Kidney tubule cell (primary cell): Measurements from ENCODE around the gene DOC2B.

Source experiments
- DNase-seq: peaks from one replicate; pipeline ENCODE4 v3.0.0-alpha.2; 2018; ENCODE audit warnings: low spot score

The DOC2B gene

DNA sequence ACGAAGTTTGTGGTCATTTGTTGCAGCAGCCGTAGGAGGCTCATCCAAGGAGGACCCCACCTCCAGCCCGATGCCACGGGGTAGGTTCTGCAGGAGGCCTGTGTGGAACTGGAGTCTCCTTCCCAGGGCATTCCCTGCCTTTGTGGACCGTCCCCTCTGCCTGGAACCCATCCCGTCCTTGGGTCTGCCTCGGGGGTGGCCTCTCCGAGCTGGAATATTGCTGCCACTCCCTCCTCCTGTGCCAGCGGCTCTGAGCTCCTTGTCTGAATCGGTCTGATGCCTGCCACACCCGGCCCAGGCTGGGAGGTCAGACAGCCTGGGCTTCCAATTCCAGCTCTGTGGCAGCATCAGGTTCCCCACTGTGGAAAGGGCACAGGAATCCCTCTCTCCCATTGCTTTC is 18.8 kb downstream of the DOC2B start:
- no peak for DNase-seq

DNA sequence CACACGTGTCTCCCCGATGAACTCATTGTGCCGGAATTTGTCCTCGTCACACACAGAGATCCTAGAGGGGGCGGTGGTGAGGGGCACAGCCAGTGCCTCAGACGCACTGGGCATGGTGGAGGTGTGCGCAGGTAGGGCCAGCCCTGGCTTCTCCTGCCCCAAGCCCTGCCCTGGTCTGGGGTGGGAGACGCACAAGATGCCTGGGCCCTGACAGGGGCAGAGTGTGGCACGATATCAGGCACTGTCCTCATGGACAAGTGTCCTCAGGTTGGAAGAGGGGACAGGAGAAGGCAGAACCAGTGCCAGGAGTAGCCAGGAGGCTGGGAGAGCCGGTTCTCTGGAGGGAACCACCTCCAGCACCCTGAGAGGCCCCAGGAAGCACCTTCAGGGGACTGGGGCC is 20.0 kb downstream of the DOC2B start:
- no peak for DNase-seq

DNA sequence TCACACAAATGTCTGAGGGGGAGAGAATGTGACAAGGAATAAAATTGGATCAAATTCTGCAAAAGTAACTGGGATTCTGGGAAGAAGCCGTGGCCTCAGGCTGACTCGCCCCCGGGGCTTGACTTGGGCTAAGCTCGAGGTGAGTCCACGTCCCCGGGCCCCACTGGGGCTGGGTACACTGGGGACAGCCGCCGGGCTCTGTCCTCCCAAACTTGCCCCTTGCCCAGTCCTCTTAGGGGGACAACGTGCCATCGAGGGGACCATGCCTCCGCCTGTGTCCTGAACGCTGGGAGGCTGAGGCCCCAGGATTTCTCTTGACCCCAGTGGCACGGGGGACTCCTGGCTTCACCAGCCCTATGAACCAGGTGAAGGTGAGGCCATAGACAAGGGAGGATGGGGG is 21.1 kb downstream of the DOC2B start:
- no peak for DNase-seq

DNA sequence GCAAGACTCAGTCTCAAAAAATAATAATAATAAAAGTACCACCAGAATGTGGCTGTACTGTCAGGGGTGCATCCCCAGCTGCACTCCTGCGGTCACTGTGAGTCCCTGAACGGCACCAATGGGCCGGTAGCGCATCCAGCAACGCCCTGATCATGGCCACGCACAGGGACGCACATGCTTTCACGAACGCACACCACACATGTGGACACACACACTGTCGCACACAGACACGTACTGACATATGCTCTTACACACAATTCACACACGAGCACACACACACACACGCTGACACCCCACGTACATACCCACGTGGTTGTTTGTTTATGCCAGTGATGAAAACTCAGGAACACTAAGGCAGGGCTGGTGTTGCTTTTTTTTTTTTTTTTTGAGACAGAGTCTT is 21.8 kb downstream of the DOC2B start:
- no peak for DNase-seq

DNA sequence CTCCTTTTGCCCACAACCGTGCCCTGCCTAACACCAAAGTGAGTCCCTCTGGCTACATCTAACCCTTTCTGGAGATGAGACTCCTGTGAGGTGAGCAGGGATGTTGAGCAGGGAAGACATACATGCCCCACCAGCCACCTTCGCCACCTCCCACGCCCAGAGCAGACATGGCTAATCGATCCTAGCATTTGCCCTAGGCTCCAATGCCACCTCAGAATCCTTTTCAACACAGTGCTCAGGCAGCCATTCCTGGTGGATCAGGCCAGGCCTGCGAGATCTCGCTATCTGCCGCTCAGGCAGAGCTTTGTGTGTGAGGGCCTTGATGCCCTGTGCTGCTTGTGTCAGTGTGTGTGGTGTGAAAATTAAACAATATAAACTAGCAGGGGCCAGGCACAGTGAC is 23.1 kb downstream of the DOC2B start:
- DNase-seq = no peak

DNA sequence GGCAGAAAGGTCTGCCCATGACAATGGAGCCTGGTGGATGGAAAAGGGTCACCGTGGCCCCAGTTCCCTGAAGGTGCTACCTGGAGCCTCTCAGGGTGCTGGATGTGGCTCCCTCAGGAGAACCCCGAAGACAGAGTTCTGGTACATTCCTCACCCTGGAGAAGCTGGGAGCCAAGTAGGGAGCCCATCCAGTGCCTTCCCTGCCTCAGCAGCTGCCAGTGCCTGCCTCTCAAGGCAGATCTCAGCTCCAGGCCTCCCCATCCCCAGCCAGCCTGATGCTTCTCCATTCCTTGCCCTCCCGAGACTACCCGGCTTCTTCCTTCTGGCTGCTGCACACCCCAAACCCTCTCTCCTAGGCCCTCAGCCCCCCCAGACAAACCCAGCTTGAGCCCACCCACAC is 23.5 kb downstream of the DOC2B start:
- DNase-seq = no peak

DNA sequence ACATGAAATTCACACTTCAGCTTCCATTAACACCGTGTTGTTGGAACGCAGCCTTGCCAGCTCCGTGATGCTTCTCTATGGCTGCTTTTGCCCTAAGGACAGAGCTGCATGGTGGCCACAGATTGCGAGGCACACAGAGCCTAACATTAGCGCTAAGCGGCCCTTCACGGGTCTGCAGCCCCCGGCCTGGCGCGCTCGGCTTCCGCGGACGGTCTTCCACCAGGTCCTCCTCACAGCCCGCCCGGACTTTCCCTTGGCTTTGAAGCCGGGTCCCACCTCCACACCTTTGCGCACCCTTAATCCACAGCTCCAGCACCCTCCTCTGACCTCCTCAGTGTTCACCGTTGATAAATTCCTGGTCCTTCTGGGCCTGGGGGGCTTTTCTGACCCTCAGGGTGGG is 24.5 kb downstream of the DOC2B start:
- no peak for DNase-seq

DNA sequence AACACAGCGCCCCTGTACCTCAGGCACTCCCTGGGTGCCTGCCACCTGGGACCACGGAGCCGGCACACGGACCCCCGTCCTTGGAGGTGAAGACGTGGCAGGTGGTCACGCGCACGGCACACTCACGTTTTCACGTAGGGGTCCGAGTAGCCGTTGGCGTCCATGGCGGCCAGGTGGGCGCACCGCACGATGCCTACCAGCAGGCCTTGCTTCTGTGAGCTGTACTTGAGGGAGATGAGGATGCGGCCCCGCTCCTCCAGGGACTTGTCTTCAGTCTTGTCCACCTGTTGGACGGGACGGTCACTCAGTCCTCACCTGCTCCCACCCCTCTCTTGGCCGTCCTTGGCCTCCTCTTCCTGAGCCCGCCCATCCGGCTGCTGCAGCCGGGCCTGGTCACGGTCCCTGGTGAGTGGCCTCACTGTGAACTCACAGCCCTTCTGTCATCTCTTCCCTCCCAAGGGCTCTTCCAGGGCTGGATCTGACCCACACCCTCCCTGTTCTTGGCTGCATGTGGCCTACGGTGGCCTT is 25.3 kb downstream of the DOC2B start:
- DNase-seq = no peak

DNA sequence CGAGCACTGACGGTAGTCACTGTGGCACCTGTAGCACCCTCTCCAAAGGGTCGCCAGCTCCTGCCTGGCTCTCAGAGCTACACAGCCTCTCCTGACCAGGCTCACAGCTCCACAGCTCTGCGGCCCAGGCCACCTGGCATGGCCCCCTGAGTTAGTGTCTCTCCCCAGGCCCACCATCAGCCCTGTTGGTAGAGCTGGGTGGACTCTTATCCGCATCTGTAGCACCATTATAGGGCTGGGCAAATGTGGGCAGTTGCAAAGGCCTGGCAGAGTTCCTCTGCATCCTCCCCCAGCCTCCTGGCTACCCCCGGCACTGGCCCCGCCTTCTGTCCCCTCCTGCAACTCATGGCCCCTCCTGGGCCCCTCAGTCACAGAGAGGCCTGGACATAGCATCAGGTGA is 25.9 kb downstream of the DOC2B start:
- no peak for DNase-seq

DNA sequence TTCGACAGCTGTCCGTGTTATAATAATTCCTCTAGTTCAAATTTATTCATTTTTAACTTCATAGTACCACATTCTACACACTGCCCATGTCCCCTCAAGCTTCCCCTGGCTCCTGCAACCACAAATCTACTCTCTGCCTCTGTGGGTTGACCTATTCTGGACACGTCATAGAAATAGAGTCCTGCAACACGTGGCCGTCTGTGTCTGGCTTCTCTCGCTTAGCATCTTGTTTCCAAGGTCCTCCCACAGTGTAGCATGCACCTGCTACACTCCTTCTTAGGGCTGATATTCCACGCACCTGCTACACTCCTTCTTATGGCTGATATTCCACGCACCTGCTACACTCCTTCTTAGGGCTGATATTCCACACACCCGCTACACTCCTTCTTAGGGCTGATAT is 27.6 kb downstream of the DOC2B start:
- DNase-seq = no peak

DNA sequence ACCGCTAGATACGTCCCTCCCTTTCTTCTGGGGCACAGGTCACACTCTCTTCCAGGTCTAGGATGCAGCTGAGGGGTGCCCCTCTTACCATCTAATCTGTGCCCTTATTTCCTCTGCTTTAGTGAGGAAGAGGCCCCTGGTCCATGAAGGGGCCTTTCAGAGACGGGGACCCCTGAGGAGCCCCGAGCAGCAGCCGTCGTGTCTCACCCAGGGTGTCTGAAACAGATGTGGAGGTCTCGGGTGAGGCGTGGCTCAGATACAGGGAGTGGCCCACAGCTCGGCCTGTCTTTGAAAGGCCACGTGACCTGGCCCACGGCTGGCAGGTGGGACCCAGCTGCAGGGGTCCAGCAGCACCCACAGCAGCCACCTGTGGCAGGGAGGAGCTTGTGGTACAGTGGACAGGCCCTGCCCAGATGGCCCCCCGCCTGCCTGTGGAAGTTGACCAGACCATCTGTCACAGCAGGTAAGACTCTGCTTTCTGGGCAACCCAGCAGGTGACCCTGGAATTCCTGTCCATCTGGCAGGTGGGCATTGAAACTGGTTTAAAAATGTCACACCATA is 28.5 kb downstream of the DOC2B start:
- DNase-seq = no peak

DNA sequence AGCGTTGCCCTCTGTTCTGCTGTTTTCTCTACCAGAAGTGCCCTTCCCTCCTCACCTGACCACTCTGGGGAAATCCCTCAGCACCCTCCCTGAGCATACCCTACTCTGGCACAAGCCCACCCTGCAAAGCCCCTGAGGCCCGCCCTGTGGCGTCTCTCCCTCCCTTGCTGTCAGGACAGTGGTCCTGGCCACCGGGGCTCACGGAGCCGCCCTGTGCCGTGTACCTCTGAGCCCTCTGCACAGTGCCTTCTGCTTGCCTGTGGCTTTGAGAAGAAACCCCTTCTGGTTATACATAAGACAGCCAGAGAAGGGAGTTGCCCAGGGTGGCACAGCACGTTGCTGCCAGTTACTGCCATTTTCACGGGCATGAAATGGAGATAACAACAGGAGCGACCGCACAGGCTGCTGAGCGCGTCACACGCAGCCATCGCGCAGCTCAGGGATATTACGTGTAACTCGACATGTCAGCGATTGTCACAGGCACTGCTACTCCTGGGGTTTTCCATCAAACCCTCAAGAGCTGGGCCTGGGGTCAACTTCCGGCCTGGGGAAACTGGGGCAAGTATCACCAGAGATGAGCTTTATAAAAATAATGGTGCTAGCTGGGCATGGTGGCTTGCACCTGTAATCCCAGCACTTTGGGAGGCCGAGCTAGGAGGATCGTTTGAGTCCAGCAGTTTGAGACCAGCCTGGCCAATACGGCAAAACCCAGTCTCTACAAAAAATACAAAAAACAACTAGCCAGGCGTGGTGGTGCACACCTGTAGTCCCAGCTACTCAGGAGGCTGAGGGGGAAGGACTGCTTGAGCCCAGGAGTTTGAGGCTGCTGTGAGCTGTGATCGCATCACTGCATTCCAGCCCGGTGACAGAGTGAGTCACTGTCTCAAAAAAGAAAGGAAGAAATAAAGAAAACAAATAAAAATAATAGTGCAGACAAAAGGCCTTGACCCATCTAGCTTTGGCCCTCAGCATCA is 29.3 kb downstream of the DOC2B start:
- DNase-seq = peak; percentile 42

DNA sequence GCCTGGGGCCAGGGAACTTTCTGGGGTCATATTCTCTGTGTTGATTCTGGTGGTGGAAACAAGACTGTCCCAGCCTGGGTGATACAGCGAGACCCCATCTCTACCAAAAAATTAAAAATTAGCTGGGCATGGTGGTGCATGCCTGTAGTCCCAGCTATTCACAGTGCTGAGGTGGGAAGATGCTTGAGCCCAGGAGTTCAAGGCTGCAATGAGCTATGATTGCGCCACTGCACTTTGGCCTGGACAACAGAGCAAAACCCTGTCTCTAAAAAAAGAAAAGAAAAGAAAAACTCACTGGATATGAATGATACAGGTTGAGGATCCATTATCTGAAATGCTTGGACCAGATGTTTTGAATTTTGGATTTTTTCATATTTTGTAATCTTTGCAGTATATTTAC is 30.4 kb downstream of the DOC2B start:
- DNase-seq = no peak

DNA sequence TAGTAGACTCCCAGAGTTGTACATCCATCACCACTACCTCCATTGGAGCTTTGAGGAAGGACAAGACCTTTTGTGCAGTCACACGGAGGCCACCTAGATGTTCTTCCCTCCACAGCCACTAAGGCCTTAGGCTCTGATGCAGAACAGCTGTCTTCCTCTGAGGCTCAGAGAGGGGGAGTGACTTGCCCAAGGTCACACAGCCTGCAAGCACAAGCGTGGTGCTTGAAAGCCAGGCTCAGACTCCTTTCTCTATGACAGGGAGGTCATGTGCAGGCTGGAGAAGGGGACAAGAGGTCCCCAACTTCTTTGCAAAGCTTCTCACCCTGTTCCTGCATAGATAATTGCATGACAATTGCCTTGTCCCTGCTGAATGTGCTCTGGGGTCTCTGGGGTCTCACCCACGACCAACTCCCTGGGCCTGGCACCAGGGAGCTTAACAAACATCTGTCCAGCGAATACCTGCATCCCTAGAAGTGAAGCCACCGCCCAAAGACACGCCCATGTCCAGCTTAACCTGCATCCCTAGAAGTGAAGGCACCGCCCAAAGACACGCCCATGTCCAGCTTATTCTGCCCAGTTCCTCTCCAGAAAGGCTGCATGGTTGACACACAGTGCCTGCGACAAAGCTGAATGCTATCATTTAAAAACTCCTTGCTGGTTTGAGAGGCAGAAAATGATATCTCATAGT is 31.4 kb downstream of the DOC2B start:
- DNase-seq = no peak

DNA sequence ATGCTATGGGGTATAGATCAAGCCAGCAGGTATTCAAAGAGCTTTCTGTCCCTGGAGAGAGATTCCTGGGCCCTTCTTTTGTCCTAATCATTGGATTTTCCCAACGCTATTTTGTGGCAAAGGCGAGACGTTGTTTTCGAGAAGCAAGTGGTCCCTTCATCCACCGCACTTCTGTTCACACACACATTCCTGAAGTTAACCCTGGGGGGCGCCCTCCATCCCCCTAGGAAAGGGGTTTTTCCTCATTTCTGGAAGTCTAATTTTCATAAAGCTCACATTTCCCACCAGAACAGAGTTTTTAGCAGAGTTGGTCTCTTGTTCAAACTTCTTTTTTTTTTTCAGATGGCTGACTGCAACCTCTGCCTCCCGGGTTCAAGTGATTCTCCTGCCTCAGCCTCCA is 32.2 kb downstream of the DOC2B start:
- DNase-seq = no peak

DNA sequence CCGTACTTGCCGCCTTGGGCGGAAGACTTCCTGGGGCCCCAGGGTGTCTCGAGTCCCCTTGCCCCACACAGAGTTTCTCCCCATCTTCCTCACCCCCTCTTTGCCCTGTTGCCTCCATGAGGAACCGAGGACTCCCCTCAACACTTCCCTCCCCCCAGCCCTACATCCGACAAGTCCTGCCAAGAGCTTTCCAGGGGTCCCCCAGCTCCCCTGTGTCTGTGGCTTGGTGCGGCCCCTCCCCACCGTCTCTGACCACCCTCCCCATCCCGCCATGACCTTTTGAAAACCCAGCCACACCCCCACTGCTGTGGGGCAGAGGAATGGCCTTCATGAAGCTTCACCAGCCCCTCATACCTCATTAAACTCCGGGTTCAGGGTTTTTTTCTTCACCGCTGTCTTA is 32.7 kb downstream of the DOC2B start:
- DNase-seq = no peak

DNA sequence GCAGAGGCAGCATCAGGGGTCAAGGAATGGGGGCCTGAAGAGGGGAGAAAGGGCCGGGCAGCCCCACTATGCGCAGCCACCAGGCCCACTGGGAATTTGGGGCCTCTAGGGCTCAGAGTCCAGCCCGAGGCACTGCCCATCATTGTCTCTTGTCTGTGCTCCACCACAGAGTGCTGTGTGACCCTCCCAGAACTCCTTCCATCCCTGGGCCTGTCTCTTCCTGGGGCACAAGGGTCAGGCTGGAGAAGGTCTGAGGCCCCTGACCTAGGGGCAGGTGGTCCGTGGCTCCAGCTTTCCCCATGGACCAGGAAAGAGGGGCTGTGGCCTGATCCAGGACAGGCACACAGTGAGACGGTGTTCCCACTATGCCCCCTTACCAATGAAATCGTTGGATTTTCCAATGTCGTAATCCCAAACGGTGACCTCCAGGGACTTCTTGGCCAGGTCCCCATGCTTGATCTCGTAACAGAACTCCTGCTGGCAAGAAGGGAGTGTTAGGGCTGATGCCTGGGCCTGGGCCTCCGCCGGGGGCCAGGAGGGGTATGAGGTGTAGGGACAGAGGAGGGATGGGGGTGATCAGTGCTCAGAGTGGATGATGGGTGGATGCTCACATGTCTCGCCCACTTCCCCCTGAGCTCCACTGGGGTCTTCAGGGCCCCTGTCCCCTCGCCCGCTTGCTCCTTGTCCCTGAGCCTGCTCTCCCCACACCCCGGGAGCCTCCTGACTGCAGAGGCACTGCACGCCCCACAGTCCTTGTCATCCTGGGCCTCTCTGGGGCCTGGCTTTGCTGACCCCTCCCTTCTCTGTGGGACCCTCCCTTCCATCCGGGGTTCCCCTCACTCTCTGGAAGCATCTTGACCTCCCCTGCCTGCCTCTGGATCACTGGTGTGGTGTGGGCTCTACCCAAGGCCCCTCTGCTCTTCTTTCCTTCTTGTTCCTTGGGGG is 33.4 kb downstream of the DOC2B start:
- DNase-seq = no peak

DNA sequence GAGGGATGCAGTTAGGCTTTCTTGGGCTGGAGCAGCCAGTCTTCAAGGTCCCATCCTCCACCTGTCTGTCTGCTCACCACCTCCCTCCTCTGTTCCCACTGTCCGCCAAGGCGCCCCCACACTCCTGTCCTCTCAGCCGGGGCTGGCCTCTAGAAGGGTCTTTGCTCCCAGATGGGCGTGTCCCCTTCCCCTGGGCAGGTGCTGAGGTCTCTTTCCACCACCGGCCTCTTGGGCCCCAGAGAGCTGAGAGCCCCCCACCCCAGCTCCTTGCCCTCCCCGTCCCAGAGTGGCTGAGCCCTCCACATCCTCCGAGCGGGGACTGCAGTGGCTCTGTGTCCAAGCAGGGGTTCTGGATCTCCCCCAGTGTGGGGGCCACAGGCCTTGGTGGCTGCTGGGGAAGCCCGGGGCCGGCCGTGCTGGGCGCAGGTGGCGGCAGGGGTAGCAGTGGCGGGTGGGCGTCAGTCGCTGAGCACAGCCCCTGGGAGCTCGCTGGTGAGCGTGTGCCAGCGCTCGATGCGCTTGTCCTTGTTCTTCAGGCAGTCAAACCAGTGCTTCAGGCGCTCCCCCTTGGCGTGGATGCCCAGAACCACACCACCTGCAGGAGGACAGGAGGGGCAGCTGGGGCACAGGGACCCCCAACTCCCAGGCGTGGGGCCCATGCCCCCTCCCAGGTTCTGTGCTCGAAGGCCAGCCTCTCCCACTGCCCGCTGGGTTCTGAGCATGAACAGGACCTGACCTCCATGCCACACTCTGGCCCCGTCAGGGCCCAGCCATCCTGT is 34.3 kb downstream of the DOC2B start:
- no peak for DNase-seq

DNA sequence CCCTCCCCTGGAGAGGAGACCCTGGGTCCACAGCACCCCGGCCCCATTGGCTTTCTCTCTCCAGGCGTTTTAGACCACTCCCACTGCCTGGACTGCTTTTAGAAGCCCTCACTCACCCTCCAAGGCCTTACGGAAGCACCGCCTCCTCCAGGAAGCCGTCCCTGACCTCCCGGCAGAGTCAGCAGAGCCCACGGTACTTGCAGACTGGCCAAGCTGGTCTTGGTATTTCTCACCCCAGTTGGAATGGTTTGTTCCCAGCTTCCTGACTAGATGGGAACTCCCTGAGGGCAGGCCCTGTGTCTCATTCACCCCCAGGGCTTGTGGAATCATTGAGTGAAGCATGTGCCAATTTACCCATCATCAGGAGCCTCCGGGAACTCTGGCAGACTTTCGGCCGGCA is 34.9 kb downstream of the DOC2B start:
- no peak for DNase-seq

DNA sequence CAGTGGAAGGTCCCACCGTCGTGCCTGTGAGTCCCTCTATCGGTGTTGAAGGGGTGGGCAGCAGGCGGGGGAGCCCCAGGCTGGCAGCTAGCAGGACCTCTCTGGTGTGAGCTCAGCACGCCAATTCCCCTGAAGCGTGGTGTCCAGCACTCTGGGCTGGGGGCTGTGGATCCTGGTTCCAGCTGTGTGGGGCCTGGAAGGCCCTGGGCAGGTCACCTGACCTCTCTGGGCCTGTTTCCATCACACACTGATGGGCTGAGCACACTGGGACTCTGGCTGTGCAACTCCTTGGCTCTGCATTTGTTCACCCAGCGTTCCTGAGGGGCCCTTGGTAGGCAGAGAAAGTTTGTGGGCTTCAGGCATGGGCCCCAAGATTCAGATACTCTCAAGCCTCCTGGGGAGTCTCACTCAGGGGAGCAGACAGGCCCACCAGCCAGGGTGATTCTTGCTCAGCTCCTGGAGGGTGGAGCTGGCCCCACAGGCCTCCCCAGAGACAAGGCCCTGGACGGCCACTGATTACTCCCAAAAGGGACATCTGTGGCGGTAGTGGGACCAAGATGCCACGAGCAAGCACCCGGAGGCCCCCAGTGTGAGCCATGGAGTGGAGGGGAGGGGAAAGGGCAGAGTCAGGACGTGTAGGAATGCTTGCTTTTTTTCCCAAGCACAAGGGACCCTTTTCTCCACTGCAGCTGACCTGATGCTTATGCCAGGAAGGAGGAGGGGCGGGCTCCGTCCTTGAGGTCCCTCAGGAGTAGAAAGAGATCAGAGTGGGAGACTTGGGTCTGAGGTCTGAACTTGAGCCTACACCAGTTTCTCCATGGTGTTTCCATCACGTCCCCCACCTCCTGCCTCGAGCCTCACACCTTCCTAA is 35.5 kb downstream of the DOC2B start:
- no peak for DNase-seq
